Glutamatergic neuron (in vitro differentiated cells): ENCODE data around the gene MRPL1. TPM values are rescaled to one million over a fixed set of nuclear protein-coding genes. Genes with fewer than 3 reads are reported as not detected.

Source experiments
- DNase-seq: peaks from one replicate; pipeline ENCODE4 v3.0.0; 2022
- H3K27ac Mint-ChIP-seq: one replicate; pipeline ENCODE4 v1.8.0; 2020; ENCODE audit warnings: mild to moderate bottlenecking, mixed read lengths, inconsistent platforms; ENCODE audit not compliant: unreplicated experiment
- H3K27me3 Mint-ChIP-seq: one replicate; pipeline ENCODE4 v1.8.0; 2020; ENCODE audit warnings: mild to moderate bottlenecking, moderate library complexity, mixed read lengths, inconsistent platforms; ENCODE audit not compliant: unreplicated experiment
- H3K36me3 Mint-ChIP-seq: one replicate; pipeline ENCODE4 v1.8.0; 2020; ENCODE audit warnings: mild to moderate bottlenecking, mixed read lengths, inconsistent platforms; ENCODE audit not compliant: unreplicated experiment
- H3K4me1 Mint-ChIP-seq: one replicate; pipeline ENCODE4 v1.8.0; 2020; ENCODE audit warnings: mild to moderate bottlenecking, low read depth, mixed read lengths, inconsistent platforms; ENCODE audit not compliant: unreplicated experiment
- H3K4me3 Mint-ChIP-seq: one replicate; pipeline ENCODE4 v1.8.0; 2020; ENCODE audit warnings: mild to moderate bottlenecking, mixed read lengths, inconsistent platforms; ENCODE audit not compliant: unreplicated experiment
- H3K9me3 Mint-ChIP-seq: one replicate; pipeline ENCODE4 v1.8.0; 2020; ENCODE audit warnings: mild to moderate bottlenecking, moderate library complexity, mixed read lengths, inconsistent platforms; ENCODE audit not compliant: unreplicated experiment
- CTCF ChIP-seq: fragments of 200-600 bp; sonication (generic); IDR thresholded peaks from one replicate; pipeline ENCODE4 v1.5.0; 2021; ENCODE audit not compliant: partially characterized antibody, unreplicated experiment
- total RNA-seq: library from RNA; stranded (reverse); fragmentation: NEBNext Ultra II Directional; extraction: Animal tissue kit (Norgen Biotek cat#: 25700); gene quantifications from one replicate; pipeline ENCODE4 v1.2.1, GENCODE V29; 2021; ENCODE audit not compliant: unreplicated experiment

MRPL1 gene
- total RNA-seq, 1 donor from 2014 or later, result 20.1 TPM

DNA sequence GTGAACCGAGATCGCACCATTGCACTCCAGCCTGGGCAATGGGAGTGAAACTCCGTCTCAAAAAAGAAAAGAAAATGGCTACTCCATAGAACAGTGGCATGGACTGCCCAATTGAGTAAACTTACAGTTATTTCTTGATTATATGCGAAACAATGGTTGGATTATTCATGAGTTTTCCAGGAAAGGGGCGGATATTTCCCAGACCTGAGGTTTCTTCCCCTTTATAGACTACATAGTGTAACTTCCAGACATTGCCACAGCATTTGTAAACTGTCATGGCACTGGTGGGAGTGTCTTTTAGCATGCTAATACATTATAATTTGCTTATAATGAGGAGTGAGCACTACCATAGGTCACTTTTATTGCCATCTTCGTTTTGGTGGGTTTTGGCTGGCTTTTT, 14.1 kb upstream of the MRPL1 start:
- no peak for TF ChIP-seq CTCF
- H3K27ac Mint-ChIP-seq, result no peak overlapping the region

GRCh38 chr4:77849278-77849965, 13.2 kb upstream of the MRPL1 start:
- peaks cover 1% of the 10 kb centered on the region for H3K27me3 Mint-ChIP-seq
- no peaks in the 10 kb centered on the region for H3K36me3 Mint-ChIP-seq
- H3K4me3 Mint-ChIP-seq, result no peak overlapping the region
- no peaks in the 10 kb centered on the region for H3K9me3 Mint-ChIP-seq
- no peak overlapping the region for H3K27ac Mint-ChIP-seq
- TF ChIP-seq CTCF, result no peak
- no peak for DNase-seq
- H3K4me1 Mint-ChIP-seq, result no peaks in the 10 kb centered on the region

More for the DNA sequence above, 14.1 kb upstream of the MRPL1 start:
- DNase-seq, result no peak
- H3K36me3 Mint-ChIP-seq, result no peaks in the 10 kb centered on the region
- H3K9me3 Mint-ChIP-seq, result no peaks in the 10 kb centered on the region
- H3K4me3 Mint-ChIP-seq, result no peak overlapping the region
- no peaks in the 10 kb centered on the region for H3K27me3 Mint-ChIP-seq
- no peaks in the 10 kb centered on the region for H3K4me1 Mint-ChIP-seq

DNA sequence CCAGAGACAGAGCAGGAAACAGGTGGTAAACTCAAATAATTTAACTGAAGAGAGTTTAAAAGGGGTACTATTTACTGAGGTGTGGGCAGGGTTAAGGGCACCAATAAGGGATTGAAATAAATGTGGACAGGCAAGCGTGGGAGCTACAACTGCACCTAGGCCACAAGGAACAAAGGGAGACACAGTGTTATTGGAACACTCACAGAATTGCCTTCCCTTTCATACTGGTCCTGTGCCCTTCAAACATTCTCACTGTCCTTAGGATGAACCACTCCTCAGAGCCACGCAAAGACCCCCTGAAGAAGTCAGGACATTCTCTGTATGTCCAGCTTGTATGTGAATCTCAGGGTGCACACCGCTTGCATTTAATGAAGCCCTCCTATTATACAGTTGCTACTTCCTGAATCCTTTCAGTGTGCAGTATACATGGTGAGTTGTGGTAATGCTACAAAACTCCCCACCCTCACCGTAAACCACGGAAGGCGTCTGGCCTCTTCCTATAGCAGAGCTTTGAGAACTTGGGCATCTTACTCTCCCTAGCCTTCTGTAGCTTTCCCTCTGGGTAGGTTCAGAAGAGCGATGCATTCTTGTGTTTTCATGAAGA, 9.6 kb upstream of the MRPL1 start:
- no peak for DNase-seq
- Mint-ChIP-seq H3K27ac (no peak overlapping the region), H3K27me3 (peaks cover 1% of the 10 kb centered on the region), H3K9me3 (no peaks in the 10 kb centered on the region), H3K4me1 (no peaks in the 10 kb centered on the region), H3K36me3 (no peaks in the 10 kb centered on the region), H3K4me3 (no peak overlapping the region)
- TF ChIP-seq CTCF, result no peak

DNA sequence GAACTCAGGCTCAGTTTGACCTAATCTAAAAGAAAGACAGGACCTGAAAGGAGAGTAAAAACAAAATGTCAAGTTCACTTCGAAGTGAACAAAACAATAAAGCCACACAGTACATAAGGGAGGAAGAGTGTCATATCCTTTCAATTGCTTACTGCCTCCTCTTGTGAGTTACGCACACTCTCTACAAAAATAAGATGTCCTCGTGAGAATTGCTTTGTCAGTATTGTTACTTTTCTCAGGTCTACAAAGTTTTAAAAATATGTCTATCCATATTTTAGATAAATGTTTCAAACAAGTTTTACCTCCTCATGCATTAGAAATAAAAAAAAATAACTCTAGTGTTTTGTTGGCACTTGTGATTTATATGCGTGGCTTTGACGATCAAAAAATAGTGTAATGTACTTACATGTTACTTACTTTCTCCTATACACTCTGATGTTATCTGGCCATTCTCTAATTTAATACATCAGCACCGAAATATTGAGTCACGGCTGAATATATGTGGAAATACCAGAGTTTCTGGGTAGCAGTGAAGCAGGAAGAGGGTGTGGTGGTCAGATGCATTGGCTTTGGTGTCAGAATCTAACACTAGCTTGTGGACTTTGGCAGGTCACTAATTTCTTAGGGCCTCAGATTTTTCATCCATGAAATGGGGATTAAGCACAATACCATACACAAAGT, 8.1 kb upstream of the MRPL1 start:
- DNase-seq, result no peak
- H3K4me3 Mint-ChIP-seq, result no peak overlapping the region
- H3K4me1 Mint-ChIP-seq, result no peaks in the 10 kb centered on the region
- H3K9me3 Mint-ChIP-seq, result no peaks in the 10 kb centered on the region
- no peak overlapping the region for H3K27ac Mint-ChIP-seq
- TF ChIP-seq CTCF, result no peak
- no peaks in the 10 kb centered on the region for H3K36me3 Mint-ChIP-seq
- H3K27me3 Mint-ChIP-seq, result peaks cover 1% of the 10 kb centered on the region

GRCh38 chr4:77856152-77856551, 6.5 kb upstream of the MRPL1 start:
- no peak overlapping the region for H3K27ac Mint-ChIP-seq
- no peak for TF ChIP-seq CTCF

More at GRCh38 chr4:77856152-77856551, 6.5 kb upstream of the MRPL1 start:
- no peaks in the 10 kb centered on the region for H3K36me3 Mint-ChIP-seq
- H3K9me3 Mint-ChIP-seq, result no peaks in the 10 kb centered on the region
- DNase-seq, result no peak
- H3K4me3 Mint-ChIP-seq, result no peak overlapping the region
- peaks cover 1% of the 10 kb centered on the region for H3K4me1 Mint-ChIP-seq
- H3K27me3 Mint-ChIP-seq, result peaks cover 1% of the 10 kb centered on the region
